Measurements from ENCODE around the gene DUS2. TPM values are rescaled to one million over a fixed set of nuclear protein-coding genes. Genes with fewer than 3 reads are reported as not detected.
"Not testable (repeated sequence)": the region's sequence is repeated elsewhere in the genome, so short reads cannot be mapped to it uniquely, and the experiment has no call there.

The DUS2 gene
- total RNA-seq = 7.0 TPM
- long read RNA-seq, partial matches to known transcripts = 0 of 3 reads
- long read RNA-seq, other reads (novel, unspliced or antisense) = 1 of 3 reads

GRCh38 chr16:68022728-68023537, at the start of gene DUS2, which contains the start of gene DDX28:
Gene DUS2 (plus strand): TSS chr16:68023284. CDS start chr16:68038024, 14,740 bp downstream.
Gene DDX28 (minus strand): TSS chr16:68023232. CDS start chr16:68023202, 30 bp downstream.
- peak; percentile 98 for ATAC-seq
- DNase-seq (ENCODE audit: missing footprints) = peak; percentile 98
- intact Hi-C loops (cut with DNase I) = loop anchor here (2.0 to 5.0 kb wide), 3 partner anchors 62 to 130 kb away; partner anchors contain the start of genes LCAT and PSKH1

DNA sequence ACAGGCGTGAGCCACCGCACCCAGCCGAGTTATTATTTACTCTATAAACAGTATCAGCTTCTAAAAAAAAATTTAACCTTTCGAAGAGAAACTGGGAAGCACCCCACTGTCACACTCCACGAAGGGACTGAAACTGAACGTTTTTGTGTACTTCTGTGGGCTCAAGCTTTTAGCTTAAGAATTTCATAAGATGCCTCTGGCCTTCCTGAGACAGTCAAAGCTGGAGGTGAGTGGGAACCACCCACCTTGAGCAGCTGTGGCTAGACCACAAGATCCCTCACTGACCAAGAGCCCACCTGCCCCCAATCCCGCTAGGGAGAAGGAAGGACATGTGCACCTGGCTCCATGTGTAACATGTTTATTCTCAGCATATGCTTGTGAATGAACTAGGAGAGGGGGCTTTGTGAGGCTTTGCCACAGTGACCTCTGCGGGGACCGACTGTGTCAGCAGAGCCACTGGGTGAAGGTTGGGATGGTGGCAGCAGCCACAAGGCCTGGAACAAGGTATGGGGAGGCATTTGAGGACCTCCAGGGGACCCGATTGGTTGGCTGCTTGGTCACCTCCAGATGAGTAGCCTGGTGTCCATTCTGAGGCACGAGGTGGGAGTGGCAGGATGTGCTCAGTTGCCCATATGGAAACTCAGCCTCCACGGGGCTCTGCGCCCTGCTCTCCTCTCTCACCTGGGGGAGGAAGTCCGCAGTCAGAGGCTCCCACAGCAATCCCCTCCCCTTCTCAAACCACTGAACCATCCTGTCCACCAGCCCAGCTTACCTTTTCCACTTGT, 47.6 kb upstream of the DUS2 start:
- DNase-seq (ENCODE audit: missing footprints) (peak; percentile 14), ATAC-seq (no peak)
- intact Hi-C loops (cut with DNase I) = no loop called here

- intact Hi-C loops (cut with DNase I) = no loop called here
- no peak for DNase-seq (ENCODE audit: missing footprints)
- ATAC-seq = no peak
Measured at GRCh38 chr16:67976205-67976604, 46.9 kb upstream of the DUS2 start.

- DNase-seq (ENCODE audit: missing footprints) (no peak), ATAC-seq (no peak)
- intact Hi-C loops (cut with DNase I) = no loop called here
Measured at GRCh38 chr16:67977005-67977404, 46.1 kb upstream of the DUS2 start.

DNA sequence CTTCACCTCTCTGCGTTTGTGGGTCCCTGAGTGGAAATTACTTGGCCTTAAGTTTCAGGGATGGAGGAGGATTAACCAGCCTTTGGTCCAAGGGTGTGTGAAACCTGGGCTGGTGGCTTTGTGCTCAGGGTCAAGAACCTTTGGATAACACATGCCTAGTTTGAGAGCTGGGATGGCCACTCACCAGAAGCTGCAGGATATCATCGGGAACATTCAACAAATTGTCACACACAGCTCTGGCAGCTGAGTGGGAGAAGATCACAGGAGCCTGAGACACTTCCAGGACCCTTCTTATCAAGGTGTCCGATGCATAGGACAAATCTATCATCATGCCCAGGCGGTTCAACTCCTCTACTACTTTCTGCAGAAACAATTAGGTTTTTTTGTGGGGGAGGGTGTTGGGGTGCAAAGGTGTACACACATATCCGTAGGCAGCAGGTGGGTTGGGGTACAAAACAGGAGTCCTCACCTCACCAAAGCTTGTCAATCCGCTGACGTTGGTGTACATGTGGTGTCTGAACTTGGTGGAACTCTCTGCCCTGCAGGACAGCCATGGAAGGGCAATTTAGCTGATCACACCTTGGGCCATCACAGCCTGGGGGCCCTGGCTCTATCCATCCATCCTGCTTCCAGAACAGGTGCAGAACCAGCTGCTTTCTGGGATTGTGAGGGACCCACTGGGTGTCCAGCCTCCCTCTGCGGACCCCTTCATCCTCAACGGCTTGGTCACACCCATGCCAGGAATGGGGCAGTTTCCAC, 45.4 kb upstream of the DUS2 start:
- DNase-seq (ENCODE audit: missing footprints) (no peak), ATAC-seq (peak; percentile 47)

DNA sequence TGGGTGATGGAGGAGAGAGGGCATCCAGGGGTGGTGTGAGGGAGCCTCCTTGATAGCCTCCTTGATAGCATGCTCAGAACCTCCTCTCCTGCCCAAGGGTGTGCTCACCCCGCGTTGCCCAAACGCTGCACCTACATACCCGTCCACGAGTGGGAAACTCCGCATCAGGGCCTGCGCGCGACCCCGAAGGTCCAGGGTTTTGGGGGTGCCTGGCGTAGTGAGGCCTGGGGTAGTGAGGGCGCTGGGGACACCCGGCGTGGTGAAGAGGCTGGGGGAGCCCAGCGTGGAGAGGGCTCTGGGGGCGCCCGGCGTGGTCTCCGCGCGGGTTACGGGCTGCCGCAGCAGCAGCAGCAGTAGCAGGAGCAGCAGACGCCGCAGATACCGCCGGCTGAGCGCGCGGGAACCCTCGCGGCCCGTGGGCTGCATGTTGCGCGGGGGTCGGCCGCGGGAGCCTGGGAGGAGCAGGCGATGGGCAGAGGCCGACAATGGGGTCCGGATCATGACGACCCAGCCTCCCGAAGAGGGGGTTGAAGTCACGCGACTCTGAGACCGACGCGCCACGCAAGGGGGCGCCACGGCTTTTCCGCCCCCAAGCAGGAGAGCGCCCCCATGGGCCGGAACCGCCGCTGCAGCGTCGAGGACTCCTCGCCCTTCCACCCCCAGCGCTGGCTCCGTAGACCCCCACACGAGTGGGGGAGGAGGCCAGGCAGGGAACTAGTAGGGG, 43.0 kb upstream of the DUS2 start, which contains the start of gene DPEP3:
DPEP3 (minus strand) TSS at position 545 of the 724 bp plus-strand sequence; CDS start at position 426, 119 bp downstream.
- intact Hi-C loops (cut with DNase I) = no loop called here
- no peak for ATAC-seq
- no peak for DNase-seq (ENCODE audit: missing footprints)

More for the DNA sequence above, 45.4 kb upstream of the DUS2 start:
- intact Hi-C loops (cut with DNase I) = no loop called here

DNA sequence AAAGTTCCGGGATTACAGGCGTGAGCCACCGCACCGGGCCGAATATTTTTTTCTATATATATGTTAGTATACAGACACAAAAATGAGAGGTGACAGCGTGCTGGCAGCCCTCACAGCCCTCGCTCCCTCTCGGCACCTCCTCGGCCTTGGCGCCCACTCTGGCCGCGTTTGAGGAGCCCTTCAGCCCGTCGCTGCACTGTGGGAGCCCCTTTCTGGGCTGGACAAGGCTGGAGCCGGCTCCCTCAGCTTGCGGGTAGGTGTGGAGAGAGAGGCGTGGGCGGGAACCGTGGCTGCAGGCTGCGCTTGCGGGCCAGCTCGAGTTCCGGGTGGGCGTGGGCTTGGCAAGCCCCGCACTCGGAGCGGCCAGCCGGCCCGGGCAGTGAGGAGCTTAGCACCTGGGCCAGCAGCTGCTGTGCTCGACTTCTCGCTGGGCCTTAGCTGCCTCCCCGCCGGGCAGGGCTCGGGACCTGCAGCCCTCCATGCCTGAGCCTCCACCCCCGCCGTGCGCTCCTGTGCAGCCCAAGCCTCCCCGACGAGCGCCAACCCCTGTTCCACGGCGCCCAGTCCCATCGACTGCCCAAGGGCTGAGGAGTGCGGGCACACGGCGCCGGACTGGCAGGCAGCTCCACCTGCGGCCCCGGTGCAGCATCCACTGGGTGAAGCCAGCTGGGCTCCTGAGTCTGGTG, 40.9 kb upstream of the DUS2 start:
- ATAC-seq = no peak
- peak; percentile 28 for DNase-seq (ENCODE audit: missing footprints)
- intact Hi-C loops (cut with DNase I) = no loop called here

DNA sequence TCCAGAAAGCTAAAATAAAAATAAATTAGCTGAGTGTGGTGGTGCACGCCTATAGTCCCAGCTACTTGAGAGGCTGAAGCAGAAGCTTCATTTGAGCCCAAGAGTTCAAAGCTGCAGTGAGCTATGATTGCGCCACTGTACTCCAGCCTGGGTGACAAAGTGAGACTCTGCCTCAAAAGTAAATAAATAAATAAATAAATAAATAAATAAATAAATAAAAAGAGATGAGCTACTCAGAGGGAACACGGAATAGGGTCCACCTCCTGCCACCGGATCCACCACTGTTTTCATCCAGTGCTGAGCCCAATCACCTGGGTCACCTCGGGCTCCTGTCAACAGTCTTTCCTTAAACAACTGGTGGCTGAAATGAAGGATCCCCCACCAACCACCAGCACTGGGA, 36.1 kb upstream of the DUS2 start:
- ATAC-seq (no peak), DNase-seq (ENCODE audit: missing footprints) (no peak)
- intact Hi-C loops (cut with DNase I) = loop anchor here (5.0 kb wide), 1 partner anchor 45 kb away; the partner anchor contains the start of gene LCAT

- ATAC-seq (peak; percentile 37), DNase-seq (ENCODE audit: missing footprints) (no peak)
- intact Hi-C loops (cut with DNase I) = loop anchor here (5.0 kb wide), 1 partner anchor 45 kb away; the partner anchor contains the start of gene LCAT
Measured at GRCh38 chr16:67987460-67988160, 35.5 kb upstream of the DUS2 start.

GRCh38 chr16:67988675-67989074, 34.4 kb upstream of the DUS2 start:
- ATAC-seq = no peak
- DNase-seq (ENCODE audit: missing footprints) = no peak
- intact Hi-C loops (cut with DNase I) = loop anchor here (5.0 kb wide), 1 partner anchor 46 kb away; the partner anchor contains the start of gene LCAT

DNA sequence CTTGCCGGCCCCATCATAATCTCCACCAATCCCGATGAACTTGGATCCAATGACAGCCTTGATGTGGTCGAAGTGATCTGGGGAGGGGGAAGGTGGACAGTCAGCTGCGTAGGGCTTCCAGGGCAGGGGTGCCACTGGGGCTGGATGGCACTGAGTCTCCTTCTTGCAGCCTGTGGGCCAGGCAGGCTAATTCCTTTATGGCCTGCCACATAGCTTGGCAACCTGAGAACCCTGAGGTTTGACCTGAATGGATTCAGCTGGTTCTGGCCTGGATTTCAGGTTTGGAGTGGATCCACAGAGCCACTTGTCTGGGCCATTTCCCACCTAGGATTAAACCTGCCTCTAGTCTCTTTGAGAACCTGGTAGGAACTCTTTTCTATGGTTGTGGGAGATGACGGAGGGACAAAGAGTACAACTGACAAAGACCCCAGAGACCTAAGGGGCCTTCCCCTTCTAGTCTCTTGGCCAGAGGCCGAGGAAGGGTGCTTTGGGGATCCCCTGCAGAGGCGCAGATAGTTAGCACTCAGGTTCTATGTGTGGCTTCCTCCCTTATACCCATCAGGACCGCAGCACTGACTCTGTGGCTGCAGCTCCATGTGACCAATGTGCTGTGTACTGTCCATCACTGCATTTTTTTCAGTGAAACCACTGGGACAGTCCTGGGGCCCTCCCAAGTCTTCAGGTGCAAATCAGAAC, 33.6 kb upstream of the DUS2 start:
- intact Hi-C loops (cut with DNase I) = loop anchor here (5.0 kb wide), 1 partner anchor 47 kb away; the partner anchor contains the start of gene LCAT
- DNase-seq (ENCODE audit: missing footprints) (no peak), ATAC-seq (no peak)

DNA sequence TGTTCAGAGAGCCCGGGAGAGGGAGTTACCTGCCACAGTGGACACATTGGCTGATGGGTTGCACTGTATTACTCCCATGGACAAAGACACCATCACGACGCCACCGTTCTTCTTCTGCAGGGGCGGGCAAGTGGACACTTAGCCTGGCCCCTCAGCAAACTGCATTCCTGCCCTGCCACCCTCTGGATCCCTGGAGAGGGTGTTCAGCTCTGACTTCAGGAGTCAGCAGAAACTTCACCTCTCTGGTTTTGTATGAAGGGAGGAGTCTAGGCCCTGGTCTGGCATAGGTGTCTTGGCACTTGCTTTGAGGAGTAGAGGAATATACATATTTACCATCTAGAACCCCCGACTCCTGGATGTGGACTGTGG, 33.1 kb upstream of the DUS2 start:
- intact Hi-C loops (cut with DNase I) = no loop called here
- ATAC-seq = no peak
- DNase-seq (ENCODE audit: missing footprints) = no peak

- no peak for ATAC-seq
- peak; percentile 70 for DNase-seq (ENCODE audit: missing footprints)
- intact Hi-C loops (cut with DNase I) = loop anchor here (2.0 kb wide), 2 partner anchors 48 to 236 kb away; no protein-coding TSS in a partner anchor
Measured at GRCh38 chr16:67992661-67993206, 30.4 kb upstream of the DUS2 start.

DNA sequence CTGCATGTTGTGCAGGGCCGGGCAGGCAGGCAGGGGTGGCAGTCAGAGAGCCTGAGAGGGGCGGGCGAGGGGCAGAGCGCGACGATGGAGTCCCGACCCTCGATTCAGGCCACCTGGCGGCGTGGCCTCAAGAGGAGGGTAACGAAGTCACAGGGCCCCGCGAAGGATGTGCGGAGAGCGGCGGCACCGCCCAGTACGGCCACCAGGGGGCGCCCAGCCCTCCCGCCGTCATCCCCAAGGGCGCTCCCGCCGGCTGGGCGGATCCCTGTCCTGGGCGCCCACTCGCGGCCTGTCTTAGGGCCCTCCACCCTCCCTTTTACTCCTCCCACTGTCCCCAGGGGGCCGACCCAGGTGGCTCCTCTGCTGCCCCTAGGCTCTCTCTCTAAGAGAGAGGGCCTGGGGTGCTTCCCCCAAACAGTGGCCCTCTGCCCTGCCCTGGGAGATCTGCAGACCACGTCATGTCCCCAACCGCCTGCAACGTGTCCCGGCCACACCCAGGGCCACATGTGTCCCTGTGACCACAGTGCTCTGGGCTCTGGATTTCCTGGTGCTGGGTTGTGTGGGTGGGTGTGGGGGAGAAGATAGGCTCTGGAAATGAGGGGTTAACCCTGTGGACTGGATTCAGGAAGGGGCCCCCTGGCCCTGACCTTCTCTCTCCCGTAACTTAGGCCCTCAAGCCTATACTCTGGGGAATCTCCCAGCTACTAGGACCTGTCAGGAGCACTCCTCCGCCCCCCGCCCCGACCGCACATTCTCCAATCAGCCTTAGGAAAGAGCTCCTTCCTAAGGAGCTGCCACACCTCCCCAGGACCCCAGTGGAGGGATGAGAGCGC, 29.7 kb upstream of the DUS2 start:
- ATAC-seq = peak; percentile 95
- intact Hi-C loops (cut with DNase I) = loop anchor here (2.0 kb wide), 2 partner anchors 47 to 235 kb away; no protein-coding TSS in a partner anchor
- peak; percentile 95 for DNase-seq (ENCODE audit: missing footprints)

GRCh38 chr16:67994040-67994408, 29.1 kb upstream of the DUS2 start:
- DNase-seq (ENCODE audit: missing footprints); intact Hi-C loops (cut with DNase I); ATAC-seq: not testable (repeated sequence)
